ENCODE measurements around the gene C2CD4A.
A peak's percentile ranks its signal among the peaks of the same experiment; 100 is the strongest.

The C2CD4A gene

GRCh38 chr15:62109982-62110851, 43.4 kb downstream of the C2CD4A start:
- Histone ChIP-seq H3K4me3 (ENCODE audit: low read length) (no peak overlapping the region), H3K36me3 (ENCODE audit: control insufficient read depth, insufficient read depth, low read length) (no peaks in the 10 kb centered on the region), H3K4me1 (ENCODE audit: control insufficient read depth, insufficient read depth, low read length) (peaks cover 5% of the 10 kb centered on the region), H3K27me3 (ENCODE audit: control insufficient read depth, insufficient read depth, low read length) (no peaks in the 10 kb centered on the region), H3K9ac (ENCODE audit: low read length) (no peak overlapping the region), H3K27ac (ENCODE audit: low read depth, low read length) (no peak overlapping the region)

- Histone ChIP-seq H3K4me1 (ENCODE audit: control insufficient read depth, insufficient read depth, low read length) (peaks cover 5% of the 10 kb centered on the region), H3K9ac (ENCODE audit: low read length) (no peak overlapping the region), H3K27ac (ENCODE audit: low read depth, low read length) (no peak overlapping the region), H3K36me3 (ENCODE audit: control insufficient read depth, insufficient read depth, low read length) (no peaks in the 10 kb centered on the region), H3K4me3 (ENCODE audit: low read length) (no peak overlapping the region), H3K27me3 (ENCODE audit: control insufficient read depth, insufficient read depth, low read length) (no peaks in the 10 kb centered on the region)
Observed at GRCh38 chr15:62112081-62112480, 45.3 kb downstream of the C2CD4A start.

- Histone ChIP-seq H3K36me3 (ENCODE audit: control insufficient read depth, insufficient read depth, low read length) (no peaks in the 10 kb centered on the region), H3K4me3 (ENCODE audit: low read length) (no peak overlapping the region), H3K4me1 (ENCODE audit: control insufficient read depth, insufficient read depth, low read length) (peaks cover 5% of the 10 kb centered on the region), H3K9ac (ENCODE audit: low read length) (no peak overlapping the region), H3K27me3 (ENCODE audit: control insufficient read depth, insufficient read depth, low read length) (no peaks in the 10 kb centered on the region), H3K27ac (ENCODE audit: low read depth, low read length) (no peak overlapping the region)
Observed at GRCh38 chr15:62112616-62113593, 46.1 kb downstream of the C2CD4A start.

- H3K27ac ChIP-seq (ENCODE audit: low read depth, low read length) = no peak overlapping the region
- H3K4me3 ChIP-seq (ENCODE audit: low read length) = no peak overlapping the region
- H3K36me3 ChIP-seq (ENCODE audit: control insufficient read depth, insufficient read depth, low read length) = no peaks in the 10 kb centered on the region
Observed at GRCh38 chr15:62115847-62116246, 49.1 kb downstream of the C2CD4A start.

GRCh38 chr15:62118520-62119226, 51.9 kb downstream of the C2CD4A start:
- Histone ChIP-seq H3K27me3 (ENCODE audit: control insufficient read depth, insufficient read depth, low read length) (no peaks in the 10 kb centered on the region), H3K4me1 (ENCODE audit: control insufficient read depth, insufficient read depth, low read length) (no peaks in the 10 kb centered on the region), H3K9ac (ENCODE audit: low read length) (no peak overlapping the region), H3K4me3 (ENCODE audit: low read length) (peak overlapping the region; percentile 43), H3K36me3 (ENCODE audit: control insufficient read depth, insufficient read depth, low read length) (no peaks in the 10 kb centered on the region), H3K27ac (ENCODE audit: low read depth, low read length) (peak overlapping the region; percentile 66)

More at GRCh38 chr15:62115847-62116246, 49.1 kb downstream of the C2CD4A start:
- no peaks in the 10 kb centered on the region for H3K27me3 ChIP-seq (ENCODE audit: control insufficient read depth, insufficient read depth, low read length)
- H3K9ac ChIP-seq (ENCODE audit: low read length) = no peak overlapping the region
- H3K4me1 ChIP-seq (ENCODE audit: control insufficient read depth, insufficient read depth, low read length) = no peaks in the 10 kb centered on the region

- Histone ChIP-seq H3K36me3 (ENCODE audit: control insufficient read depth, insufficient read depth, low read length) (no peaks in the 10 kb centered on the region), H3K4me3 (ENCODE audit: low read length) (peak overlapping the region; percentile 43), H3K4me1 (ENCODE audit: control insufficient read depth, insufficient read depth, low read length) (no peaks in the 10 kb centered on the region), H3K27me3 (ENCODE audit: control insufficient read depth, insufficient read depth, low read length) (no peaks in the 10 kb centered on the region), H3K27ac (ENCODE audit: low read depth, low read length) (peak overlapping the region; percentile 66), H3K9ac (ENCODE audit: low read length) (no peak overlapping the region)
Observed at GRCh38 chr15:62119227-62119864, 52.6 kb downstream of the C2CD4A start.

GRCh38 chr15:62119874-62120273, 53.1 kb downstream of the C2CD4A start:
- no peaks in the 10 kb centered on the region for H3K4me1 ChIP-seq (ENCODE audit: control insufficient read depth, insufficient read depth, low read length)
- no peak overlapping the region for H3K4me3 ChIP-seq (ENCODE audit: low read length)
- H3K27ac ChIP-seq (ENCODE audit: low read depth, low read length) = no peak overlapping the region
- H3K36me3 ChIP-seq (ENCODE audit: control insufficient read depth, insufficient read depth, low read length) = no peaks in the 10 kb centered on the region
- no peak overlapping the region for H3K9ac ChIP-seq (ENCODE audit: low read length)
- H3K27me3 ChIP-seq (ENCODE audit: control insufficient read depth, insufficient read depth, low read length) = no peaks in the 10 kb centered on the region
